ENCODE data around the gene CADPS. TPM values are rescaled to one million over a fixed set of nuclear protein-coding genes. Genes with fewer than 3 reads are reported as not detected.
"Not testable (repeated sequence)": the region's sequence is repeated elsewhere in the genome, so short reads cannot be mapped to it uniquely, and the experiment has no call there.

CADPS gene
- total and polyA plus RNA-seq, 10 donors = 0.16 to 3.6 (median 0.40) TPM

- 54 to 67% (median 58%) methylated on average over 4 of the region's 4 CpGs for WGBS, 5 donors
- intact Hi-C loops (cut with DNase I; ENCODE audit: low total_unique reads) = no loop called here
- Histone ChIP-seq H3K4me3 (no peak overlapping the region), H3K27ac (no peak overlapping the region), H3K9me3 (peaks cover 0 to 6% (median 4%) of the 10 kb centered on the region in 8 donors), H3K4me1 (no peaks in the 10 kb centered on the region), H3K27me3 (replicated peaks in 1 of 7) (no peaks in the 10 kb centered on the region), H3K36me3 (no peaks in the 10 kb centered on the region)
- TF ChIP-seq POLR2AphosphoS5 (IDR thresholded peaks at IDR 0.05) = no peak
- TF ChIP-seq POLR2A (IDR thresholded peaks at IDR 0.05) = no peak
- TF ChIP-seq CTCF (IDR thresholded peaks at IDR 0.05 in 8 of 11, conservative IDR thresholded peaks at IDR 0.05 in 3 of 11) = no peak
- no peak for DNase-seq
Measured at GRCh38 chr3:62585861-62586260, 289.4 kb downstream of the CADPS start.

GRCh38 chr3:62584636-62585035, 290.6 kb downstream of the CADPS start:
- Histone ChIP-seq H3K27ac (no peak overlapping the region), H3K9me3 (peaks cover 0 to 18% (median 9%) of the 10 kb centered on the region in 8 donors), H3K27me3 (replicated peaks in 1 of 7) (no peaks in the 10 kb centered on the region), H3K4me1 (no peaks in the 10 kb centered on the region), H3K36me3 (no peaks in the 10 kb centered on the region), H3K4me3 (no peak overlapping the region)
- no peak for TF ChIP-seq POLR2A (IDR thresholded peaks at IDR 0.05)
- TF ChIP-seq POLR2AphosphoS5 (IDR thresholded peaks at IDR 0.05) = no peak
- no peak for TF ChIP-seq CTCF (IDR thresholded peaks at IDR 0.05 in 8 of 11, conservative IDR thresholded peaks at IDR 0.05 in 3 of 11)
- no peak for DNase-seq
- 74 to 84% (median 81%) methylated on average over 4 of the region's 4 CpGs for WGBS, 5 donors
- intact Hi-C loops (cut with DNase I; ENCODE audit: low total_unique reads) = no loop called here

GRCh38 chr3:62582495-62583172, 292.6 kb downstream of the CADPS start:
- peaks cover 0 to 28% (median 21%) of the 10 kb centered on the region in 8 donors for H3K9me3 ChIP-seq
- no peaks in the 10 kb centered on the region for H3K27me3 ChIP-seq (replicated peaks in 1 of 7)
- intact Hi-C loops (cut with DNase I; ENCODE audit: low total_unique reads) = no loop called here
- 55 to 65% (median 61%) methylated on average over 4 of the region's 4 CpGs for WGBS, 5 donors
- no peaks in the 10 kb centered on the region for H3K36me3 ChIP-seq
- TF ChIP-seq POLR2A (IDR thresholded peaks at IDR 0.05) (no peak), CTCF (IDR thresholded peaks at IDR 0.05 in 8 of 11, conservative IDR thresholded peaks at IDR 0.05 in 3 of 11) (no peak), POLR2AphosphoS5 (IDR thresholded peaks at IDR 0.05) (no peak)
- no peaks in the 10 kb centered on the region for H3K4me1 ChIP-seq
- no peak for DNase-seq
- H3K27ac ChIP-seq = no peak overlapping the region
- H3K4me3 ChIP-seq = no peak overlapping the region

- H3K9me3 ChIP-seq = peaks cover 0 to 33% (median 21%) of the 10 kb centered on the region in 8 donors
- H3K36me3 ChIP-seq; H3K27me3 ChIP-seq (replicated peaks in 1 of 7); DNase-seq; H3K4me3 ChIP-seq; H3K27ac ChIP-seq; intact Hi-C loops (cut with DNase I; ENCODE audit: low total_unique reads); H3K4me1 ChIP-seq: not testable (repeated sequence)
- WGBS, 5 donors = 57 to 79% (median 75%) methylated on average over 1 of the region's 1 CpG
Measured at GRCh38 chr3:62580485-62580884, 294.7 kb downstream of the CADPS start.
